ENCODE results near the gene ANO10.

- TF ChIP-seq EZH2 (IDR thresholded peaks at IDR 0.05; ENCODE audit: low read length, unreplicated experiment): no peak
- TF ChIP-seq CTCF (conservative IDR thresholded peaks at IDR 0.05; ENCODE audit: low read depth, low read length): no peak
- no peak for TF ChIP-seq EZH2phosphoT487 (IDR thresholded peaks at IDR 0.05; ENCODE audit: borderline replicate concordance, low read length)
Measured at GRCh38 chr3:43597961-43598360, 23.9 kb downstream of the ANO10 start.
